HCT116 (cell line): ENCODE measurements around the gene XRN2.

Source experiments
- EZH2 ChIP-seq: fragments of 200-600 bp; sonication (generic); IDR thresholded peaks from 2 replicates; pipeline ENCODE4 v1.6.1; 2017; ENCODE audit warnings: antibody characterized with exemption, mixed run types
- EZH2phosphoT487 ChIP-seq: fragments of 200-600 bp; IDR thresholded peaks from 2 replicates; pipeline ENCODE4 v1.6.1; 2018; ENCODE audit warnings: antibody characterized with exemption, borderline replicate concordance
- FOSL1 ChIP-seq: IDR thresholded peaks from 2 replicates; pipeline ENCODE4 v1.6.1; 2012; ENCODE audit warnings: low read depth
- JUND ChIP-seq: IDR thresholded peaks from 2 replicates; pipeline ENCODE4 v1.6.1; 2012
- POLR2A ChIP-seq: IDR thresholded peaks from 2 replicates; pipeline ENCODE4 v1.7.0; 2011; ENCODE audit warnings: borderline replicate concordance; ENCODE audit not compliant: insufficient read depth, insufficient read length; ENCODE audit errors: extremely low read depth
- POLR2AphosphoS5 ChIP-seq: IDR thresholded peaks from 2 replicates; pipeline ENCODE4 v1.6.1; 2011; ENCODE audit warnings: mild to moderate bottlenecking, low read depth, low read length, moderate library complexity
- TCF7L2 ChIP-seq: IDR thresholded peaks from 2 replicates; pipeline ENCODE4 v1.7.0; 2011; ENCODE audit warnings: borderline replicate concordance, inconsistent platforms; ENCODE audit not compliant: insufficient read depth, insufficient read length; ENCODE audit errors: extremely low read depth
- YY1 ChIP-seq: IDR thresholded peaks from 2 replicates; pipeline ENCODE4 v1.6.1; 2011; ENCODE audit warnings: low read length, low read depth, moderate library complexity, mild to moderate bottlenecking; ENCODE audit not compliant: insufficient replicate concordance; ENCODE audit errors: extremely low read depth
- ZNF274 ChIP-seq: fragments of 200-500 bp; sonication (Bioruptor generic); IDR thresholded peaks from 2 replicates; pipeline ENCODE4 v1.6.1; 2014; ENCODE audit warnings: mild to moderate bottlenecking, low read depth, low read length, inconsistent platforms
- TF ChIP-seq, protein P1 (sequence below), 3 experiments: fragments of 200-600 bp in 1 of 3; sonication (generic) in 1 of 3; IDR thresholded peaks in 2 of 3; conservative IDR thresholded peaks in 1 of 3; 2 replicates each; pipeline ENCODE4 v1.5.1; 2012 to 2017; ENCODE audit warnings: low read depth in 2 of 3, low read length in 2 of 3, antibody characterized with exemption in 1 of 3, borderline replicate concordance in 1 of 3, control low read depth in 1 of 3, mild to moderate bottlenecking in 1 of 3, mixed read lengths in 1 of 3, mixed run types in 1 of 3, moderate library complexity in 1 of 3; ENCODE audit not compliant: insufficient read depth in 1 of 3
- TF ChIP-seq, protein P2 (sequence below): IDR thresholded peaks from 2 replicates; pipeline ENCODE4 v1.6.1; 2012
- TF ChIP-seq, protein P3 (sequence below): IDR thresholded peaks from 2 replicates; pipeline ENCODE4 v1.6.1; 2012; ENCODE audit warnings: low read depth
- TF ChIP-seq, protein P4 (sequence below): IDR thresholded peaks from 2 replicates; pipeline ENCODE4 v1.6.1; 2012

DNA sequence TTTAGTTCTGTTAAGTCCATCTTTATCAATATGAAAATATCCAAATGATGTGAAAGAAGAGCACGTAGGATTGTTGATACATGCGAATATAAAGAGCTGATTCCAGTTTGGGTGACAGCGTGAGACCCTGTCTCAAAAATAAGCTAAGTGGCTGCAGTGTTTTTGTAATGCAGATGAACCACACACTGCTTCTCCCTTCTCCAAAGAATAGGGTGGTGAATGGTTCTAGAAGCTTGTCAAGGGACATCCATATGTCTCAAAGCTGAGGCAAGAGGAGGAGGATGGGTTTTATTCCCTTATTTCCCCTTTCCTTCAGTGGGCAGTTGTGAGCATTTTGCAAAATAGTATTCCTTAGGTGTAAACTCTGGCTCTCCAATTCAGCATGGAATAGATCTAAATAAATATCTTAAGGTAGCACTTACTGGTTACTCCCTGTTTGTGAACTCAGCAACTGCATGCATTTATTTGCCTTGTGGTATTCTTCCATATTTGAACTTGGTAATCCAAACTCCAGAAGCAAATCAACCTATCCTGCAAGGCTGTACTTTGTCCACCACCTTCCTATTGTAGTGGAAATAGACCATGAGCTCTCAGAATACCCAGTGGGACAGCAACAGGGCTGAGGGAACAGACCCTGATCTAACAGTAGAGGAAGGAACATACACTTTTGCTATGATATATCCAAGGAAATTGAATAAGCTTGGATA is 38.0 kb downstream of the XRN2 start:
- TF ChIP-seq JUND (no peak), ZNF274 (no peak), FOSL1 (no peak), EZH2phosphoT487 (no peak), EZH2 (no peak), POLR2AphosphoS5 (no peak), YY1 (no peak), POLR2A (no peak), TCF7L2 (no peak)
- TF ChIP-seq, protein P1, sequence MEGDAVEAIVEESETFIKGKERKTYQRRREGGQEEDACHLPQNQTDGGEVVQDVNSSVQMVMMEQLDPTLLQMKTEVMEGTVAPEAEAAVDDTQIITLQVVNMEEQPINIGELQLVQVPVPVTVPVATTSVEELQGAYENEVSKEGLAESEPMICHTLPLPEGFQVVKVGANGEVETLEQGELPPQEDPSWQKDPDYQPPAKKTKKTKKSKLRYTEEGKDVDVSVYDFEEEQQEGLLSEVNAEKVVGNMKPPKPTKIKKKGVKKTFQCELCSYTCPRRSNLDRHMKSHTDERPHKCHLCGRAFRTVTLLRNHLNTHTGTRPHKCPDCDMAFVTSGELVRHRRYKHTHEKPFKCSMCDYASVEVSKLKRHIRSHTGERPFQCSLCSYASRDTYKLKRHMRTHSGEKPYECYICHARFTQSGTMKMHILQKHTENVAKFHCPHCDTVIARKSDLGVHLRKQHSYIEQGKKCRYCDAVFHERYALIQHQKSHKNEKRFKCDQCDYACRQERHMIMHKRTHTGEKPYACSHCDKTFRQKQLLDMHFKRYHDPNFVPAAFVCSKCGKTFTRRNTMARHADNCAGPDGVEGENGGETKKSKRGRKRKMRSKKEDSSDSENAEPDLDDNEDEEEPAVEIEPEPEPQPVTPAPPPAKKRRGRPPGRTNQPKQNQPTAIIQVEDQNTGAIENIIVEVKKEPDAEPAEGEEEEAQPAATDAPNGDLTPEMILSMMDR (IDR thresholded peaks at IDR 0.05 in 2 of 3, conservative IDR thresholded peaks at IDR 0.05 in 1 of 3; ENCODE audit: borderline replicate concordance in 1 of 3, insufficient read depth in 1 of 3, low read depth in 2 of 3, low read length in 2 of 3) = no peak
- TF ChIP-seq, protein P2, sequence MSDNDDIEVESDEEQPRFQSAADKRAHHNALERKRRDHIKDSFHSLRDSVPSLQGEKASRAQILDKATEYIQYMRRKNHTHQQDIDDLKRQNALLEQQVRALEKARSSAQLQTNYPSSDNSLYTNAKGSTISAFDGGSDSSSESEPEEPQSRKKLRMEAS = no peak
- TF ChIP-seq, protein P3, sequence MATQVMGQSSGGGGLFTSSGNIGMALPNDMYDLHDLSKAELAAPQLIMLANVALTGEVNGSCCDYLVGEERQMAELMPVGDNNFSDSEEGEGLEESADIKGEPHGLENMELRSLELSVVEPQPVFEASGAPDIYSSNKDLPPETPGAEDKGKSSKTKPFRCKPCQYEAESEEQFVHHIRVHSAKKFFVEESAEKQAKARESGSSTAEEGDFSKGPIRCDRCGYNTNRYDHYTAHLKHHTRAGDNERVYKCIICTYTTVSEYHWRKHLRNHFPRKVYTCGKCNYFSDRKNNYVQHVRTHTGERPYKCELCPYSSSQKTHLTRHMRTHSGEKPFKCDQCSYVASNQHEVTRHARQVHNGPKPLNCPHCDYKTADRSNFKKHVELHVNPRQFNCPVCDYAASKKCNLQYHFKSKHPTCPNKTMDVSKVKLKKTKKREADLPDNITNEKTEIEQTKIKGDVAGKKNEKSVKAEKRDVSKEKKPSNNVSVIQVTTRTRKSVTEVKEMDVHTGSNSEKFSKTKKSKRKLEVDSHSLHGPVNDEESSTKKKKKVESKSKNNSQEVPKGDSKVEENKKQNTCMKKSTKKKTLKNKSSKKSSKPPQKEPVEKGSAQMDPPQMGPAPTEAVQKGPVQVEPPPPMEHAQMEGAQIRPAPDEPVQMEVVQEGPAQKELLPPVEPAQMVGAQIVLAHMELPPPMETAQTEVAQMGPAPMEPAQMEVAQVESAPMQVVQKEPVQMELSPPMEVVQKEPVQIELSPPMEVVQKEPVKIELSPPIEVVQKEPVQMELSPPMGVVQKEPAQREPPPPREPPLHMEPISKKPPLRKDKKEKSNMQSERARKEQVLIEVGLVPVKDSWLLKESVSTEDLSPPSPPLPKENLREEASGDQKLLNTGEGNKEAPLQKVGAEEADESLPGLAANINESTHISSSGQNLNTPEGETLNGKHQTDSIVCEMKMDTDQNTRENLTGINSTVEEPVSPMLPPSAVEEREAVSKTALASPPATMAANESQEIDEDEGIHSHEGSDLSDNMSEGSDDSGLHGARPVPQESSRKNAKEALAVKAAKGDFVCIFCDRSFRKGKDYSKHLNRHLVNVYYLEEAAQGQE = no peak
- TF ChIP-seq, protein P4, sequence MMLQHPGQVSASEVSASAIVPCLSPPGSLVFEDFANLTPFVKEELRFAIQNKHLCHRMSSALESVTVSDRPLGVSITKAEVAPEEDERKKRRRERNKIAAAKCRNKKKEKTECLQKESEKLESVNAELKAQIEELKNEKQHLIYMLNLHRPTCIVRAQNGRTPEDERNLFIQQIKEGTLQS = no peak
